ENCODE data around the gene DAPK3.
A peak's percentile ranks its signal among the peaks of the same experiment; 100 is the strongest.
"Not testable (repeated sequence)": the region's sequence is repeated elsewhere in the genome, so short reads cannot be mapped to it uniquely, and the experiment has no call there.

The DAPK3 gene

DNA sequence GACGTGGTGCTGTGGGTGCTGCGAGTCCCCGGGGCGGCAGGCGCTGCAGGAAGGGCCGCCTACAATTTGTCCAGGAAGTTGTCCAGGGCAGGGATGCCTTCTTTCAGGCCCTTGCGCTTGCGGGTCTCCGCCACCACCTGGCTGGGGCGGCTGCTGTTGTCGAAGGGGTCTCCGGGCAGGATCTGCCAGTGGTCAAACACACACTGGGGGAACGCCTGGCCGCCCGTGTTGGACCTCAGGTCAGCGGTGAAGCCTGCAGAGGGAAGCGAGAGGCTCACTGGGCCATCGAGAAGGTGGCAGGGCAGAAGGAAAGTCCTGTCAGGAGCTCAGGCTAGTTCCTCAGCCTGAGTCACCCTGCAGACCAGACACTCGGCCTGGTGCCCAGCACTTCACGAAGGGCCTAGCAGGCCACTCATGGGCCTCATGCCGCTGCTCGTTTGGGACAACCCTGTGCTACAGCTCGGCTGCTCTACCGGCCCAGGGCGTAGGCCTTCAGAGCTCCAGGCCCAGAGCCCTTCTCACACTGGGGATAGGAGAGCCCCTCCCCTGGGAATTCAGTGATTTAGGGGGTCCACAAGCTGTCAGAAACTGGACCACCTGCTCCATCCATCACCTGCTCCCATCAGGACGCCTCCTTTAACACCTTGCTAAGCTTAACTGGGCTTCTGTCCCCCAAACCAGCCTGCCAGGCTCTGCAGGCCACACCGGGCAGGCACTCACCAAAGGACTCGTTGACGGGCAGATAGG, 5.8 kb upstream of the DAPK3 start:
- H3K27ac Mint-ChIP-seq, result peak overlapping the region; percentile 70
- H3K9me3 Mint-ChIP-seq, result no peaks in the 10 kb centered on the region
- H3K36me3 Mint-ChIP-seq (ENCODE audit: low read depth), result peaks cover 58% of the 10 kb centered on the region
- ATAC-seq, result no peak
- no peak overlapping the region for H3K4me3 Mint-ChIP-seq
- peaks cover 26% of the 10 kb centered on the region for H3K4me1 Mint-ChIP-seq
- no peaks in the 10 kb centered on the region for H3K27me3 Mint-ChIP-seq
- DNase-seq, result no peak

DNA sequence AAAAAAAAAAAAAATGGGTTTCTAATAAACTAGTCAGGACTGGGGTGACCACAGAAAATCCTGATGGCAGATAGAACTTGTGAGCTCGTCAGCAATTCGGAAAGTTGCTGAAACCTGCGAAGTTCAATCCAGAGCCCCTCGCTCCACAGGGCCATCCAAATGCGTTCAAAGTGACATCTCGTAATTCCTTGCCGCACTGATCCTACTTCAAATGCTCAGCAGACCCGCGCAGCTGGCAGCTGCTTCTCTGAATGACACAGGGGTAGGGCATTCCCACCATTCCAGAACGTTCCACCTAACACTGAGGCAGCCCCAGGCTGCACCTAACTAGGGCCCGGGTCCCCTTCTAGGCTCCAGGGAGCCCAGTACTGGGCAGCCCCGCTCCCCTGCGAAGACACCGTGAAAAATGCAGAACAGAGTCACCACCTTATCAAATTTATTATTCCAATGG, 4.8 kb upstream of the DAPK3 start:
- Mint-ChIP-seq H3K27me3 (no peaks in the 10 kb centered on the region), H3K36me3 (ENCODE audit: low read depth) (peaks cover 51% of the 10 kb centered on the region), H3K4me1 (peaks cover 24% of the 10 kb centered on the region), H3K4me3 (no peak overlapping the region), H3K27ac (peak overlapping the region; percentile 70), H3K9me3 (no peaks in the 10 kb centered on the region)
- ATAC-seq (no peak), DNase-seq (no peak)

DNA sequence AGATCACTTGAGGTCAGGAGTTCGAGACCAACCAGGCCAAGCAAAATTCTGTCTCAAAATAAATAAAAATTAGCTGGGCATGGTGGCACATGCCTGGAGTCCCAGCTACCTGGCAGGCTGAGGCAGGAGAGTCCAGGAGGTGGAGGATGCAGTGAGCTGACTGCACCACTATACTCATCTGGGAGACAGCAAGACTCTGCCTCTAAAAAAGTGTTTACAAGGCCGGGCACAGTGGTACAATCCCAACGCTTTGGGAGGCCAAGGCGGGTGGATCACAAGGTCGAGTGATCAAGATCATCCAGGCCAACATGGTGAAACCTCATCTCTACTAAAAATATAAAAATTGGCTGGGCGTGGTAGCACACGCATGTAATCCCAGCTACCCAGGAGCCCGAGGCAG, 4.2 kb upstream of the DAPK3 start:
- H3K36me3 Mint-ChIP-seq (ENCODE audit: low read depth), result peaks cover 46% of the 10 kb centered on the region
- peaks cover 28% of the 10 kb centered on the region for H3K4me1 Mint-ChIP-seq
- no peak overlapping the region for H3K4me3 Mint-ChIP-seq

DNA sequence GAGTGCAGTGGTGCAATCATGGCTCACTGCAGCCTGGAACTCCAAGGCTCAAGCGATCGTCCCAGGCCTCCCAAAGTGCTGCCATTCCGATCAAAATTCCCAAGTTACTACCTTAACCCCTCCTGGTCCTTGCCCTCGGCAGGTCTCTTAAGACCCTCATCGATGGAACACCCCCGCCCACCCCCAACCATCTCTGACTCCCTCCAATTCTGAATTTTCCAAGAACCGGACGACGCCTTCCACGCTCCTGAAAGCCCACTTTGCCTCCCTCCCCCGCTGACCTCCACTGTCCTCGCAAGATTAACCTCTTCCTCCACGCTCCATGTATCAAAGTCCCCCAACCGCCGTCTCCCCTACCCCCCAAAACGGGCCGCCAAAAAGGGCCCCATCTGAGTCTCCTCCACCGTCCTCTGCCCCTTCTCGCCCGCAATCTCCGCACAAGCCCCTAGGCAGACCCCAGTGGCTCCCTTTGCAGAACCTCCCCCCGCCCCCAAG, 539 bp downstream of the DAPK3 start:
- H3K27me3 Mint-ChIP-seq, result no peaks in the 10 kb centered on the region
- DNase-seq (no peak), ATAC-seq (no peak)
- peak overlapping the region; percentile 80 for H3K27ac Mint-ChIP-seq
- no peaks in the 10 kb centered on the region for H3K9me3 Mint-ChIP-seq
- H3K4me1 Mint-ChIP-seq, result peaks cover 26% of the 10 kb centered on the region
- peaks cover 21% of the 10 kb centered on the region for H3K36me3 Mint-ChIP-seq (ENCODE audit: low read depth)
- peak overlapping the region; percentile 89 for H3K4me3 Mint-ChIP-seq

More for the DNA sequence above, 4.2 kb upstream of the DAPK3 start:
- no peaks in the 10 kb centered on the region for H3K9me3 Mint-ChIP-seq
- no peaks in the 10 kb centered on the region for H3K27me3 Mint-ChIP-seq
- ATAC-seq, result no peak
- no peak for DNase-seq
- H3K27ac Mint-ChIP-seq, result no peak overlapping the region

DNA sequence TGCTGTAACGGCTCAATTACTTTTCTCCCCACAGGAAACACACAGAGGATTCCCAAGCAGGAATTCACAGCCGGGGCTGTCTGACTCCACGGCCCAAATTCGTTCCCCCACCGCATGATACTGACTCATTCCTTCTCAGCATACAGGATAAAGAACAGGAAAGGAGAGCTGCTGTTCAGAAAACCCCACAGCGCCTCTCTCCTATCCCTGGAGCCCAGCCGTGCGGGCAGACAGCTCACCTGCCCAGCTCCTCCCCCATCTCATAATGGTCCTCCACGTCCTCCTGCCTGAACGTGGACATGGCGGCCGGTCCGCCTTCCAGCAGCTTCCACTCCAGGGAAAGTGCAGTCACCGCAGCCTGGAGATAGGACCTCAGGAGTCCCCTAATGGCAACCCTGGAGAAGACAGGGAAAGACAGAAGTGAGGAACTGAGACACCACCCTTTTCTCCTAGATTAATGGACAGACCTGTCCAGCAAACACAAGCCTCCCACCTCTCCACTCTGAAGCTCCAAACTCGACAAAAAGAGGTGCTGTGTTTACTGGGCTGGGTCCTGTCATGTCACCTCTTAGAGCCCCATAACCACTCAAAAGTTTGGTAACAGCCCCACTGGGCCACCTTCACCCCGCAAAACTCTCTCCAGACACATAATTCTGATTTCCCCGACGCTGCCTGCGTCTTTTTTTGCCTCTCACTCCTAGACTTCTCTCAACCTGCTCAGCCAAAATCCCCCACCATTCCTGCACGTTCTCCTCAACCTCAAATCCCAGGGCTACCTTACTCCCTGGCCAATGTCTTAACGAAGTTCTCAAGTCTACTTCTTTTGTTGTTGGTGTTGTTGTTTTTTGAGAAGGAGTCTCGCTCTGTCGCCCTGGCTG, 1.2 kb downstream of the DAPK3 start:
- no peak for ATAC-seq
- no peaks in the 10 kb centered on the region for H3K9me3 Mint-ChIP-seq
- peaks cover 19% of the 10 kb centered on the region for H3K36me3 Mint-ChIP-seq (ENCODE audit: low read depth)
- H3K27me3 Mint-ChIP-seq, result no peaks in the 10 kb centered on the region
- DNase-seq, result no peak
- H3K4me3 Mint-ChIP-seq, result peak overlapping the region; percentile 89
- H3K4me1 Mint-ChIP-seq, result peaks cover 26% of the 10 kb centered on the region
- peak overlapping the region; percentile 80 for H3K27ac Mint-ChIP-seq

DNA sequence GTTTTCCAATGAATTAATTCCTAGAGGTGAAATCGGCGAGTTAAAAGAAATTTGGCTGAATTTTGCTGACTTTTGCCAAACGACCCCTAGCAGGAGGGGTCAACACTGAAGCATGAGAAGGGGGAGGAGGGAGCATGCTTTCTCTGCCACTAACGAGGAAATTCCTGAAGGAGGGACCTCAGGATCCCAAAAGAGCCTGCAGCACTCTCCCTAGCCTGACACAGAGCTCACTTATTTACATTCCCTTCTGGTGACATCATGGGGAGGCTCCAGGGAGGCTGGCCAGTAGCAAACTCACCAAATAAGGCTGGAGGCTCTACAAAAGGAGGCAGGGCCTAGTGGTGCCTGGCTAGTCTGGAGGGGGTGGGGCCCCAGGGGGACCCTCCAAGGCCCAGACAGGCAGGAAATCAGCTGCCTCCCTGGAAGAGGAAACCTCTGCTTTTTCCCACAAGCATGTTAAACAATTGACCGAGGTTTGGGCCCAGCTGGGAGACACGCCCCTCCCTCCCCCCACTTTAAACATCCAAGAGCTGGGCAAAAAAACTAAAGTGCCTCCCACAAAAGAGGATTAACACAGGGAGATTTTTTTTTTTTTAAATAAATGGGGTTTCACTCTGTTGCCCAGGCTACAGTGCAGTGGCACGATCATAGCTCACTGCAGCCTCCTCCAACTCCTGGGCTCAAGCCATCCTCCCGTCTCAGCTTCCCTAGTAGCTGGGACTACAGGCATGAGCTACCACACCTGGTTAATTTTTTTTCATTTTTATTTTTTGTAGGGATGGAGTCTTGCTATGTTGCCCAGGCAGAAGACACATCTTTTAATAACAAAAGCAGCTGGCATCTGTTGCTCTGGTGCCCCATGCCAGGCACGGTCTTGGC, 2.1 kb downstream of the DAPK3 start:
- DNase-seq, result no peak
- Mint-ChIP-seq H3K9me3 (no peaks in the 10 kb centered on the region), H3K4me1 (peaks cover 26% of the 10 kb centered on the region), H3K27ac (no peak overlapping the region), H3K4me3 (no peak overlapping the region), H3K27me3 (no peaks in the 10 kb centered on the region), H3K36me3 (ENCODE audit: low read depth) (peaks cover 21% of the 10 kb centered on the region)
- no peak for ATAC-seq

DNA sequence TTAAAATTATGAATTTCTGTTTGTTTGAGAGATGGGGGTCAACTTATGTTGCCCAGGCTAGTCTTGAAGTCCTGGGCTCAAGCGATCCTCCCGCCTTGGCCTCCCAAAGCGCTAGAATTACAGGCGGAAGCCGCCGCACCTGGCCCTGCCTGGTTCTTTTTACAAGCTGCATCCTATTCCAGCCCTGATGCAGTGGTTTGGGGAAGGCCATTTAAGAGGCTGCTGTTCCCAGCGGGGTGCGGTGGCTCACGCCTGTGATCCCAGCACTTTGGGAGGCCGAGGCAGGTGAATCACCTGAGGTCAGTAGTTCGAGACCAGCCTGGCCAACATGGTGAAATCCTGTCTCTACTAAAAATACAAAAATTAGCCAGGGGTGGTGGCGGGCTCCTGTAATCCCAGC, 2.9 kb downstream of the DAPK3 start:
- H3K27me3 Mint-ChIP-seq, DNase-seq, H3K4me3 Mint-ChIP-seq, H3K9me3 Mint-ChIP-seq, ATAC-seq, H3K27ac Mint-ChIP-seq: not testable (repeated sequence)
- peaks cover 26% of the 10 kb centered on the region for H3K36me3 Mint-ChIP-seq (ENCODE audit: low read depth)
- H3K4me1 Mint-ChIP-seq, result peaks cover 26% of the 10 kb centered on the region

DNA sequence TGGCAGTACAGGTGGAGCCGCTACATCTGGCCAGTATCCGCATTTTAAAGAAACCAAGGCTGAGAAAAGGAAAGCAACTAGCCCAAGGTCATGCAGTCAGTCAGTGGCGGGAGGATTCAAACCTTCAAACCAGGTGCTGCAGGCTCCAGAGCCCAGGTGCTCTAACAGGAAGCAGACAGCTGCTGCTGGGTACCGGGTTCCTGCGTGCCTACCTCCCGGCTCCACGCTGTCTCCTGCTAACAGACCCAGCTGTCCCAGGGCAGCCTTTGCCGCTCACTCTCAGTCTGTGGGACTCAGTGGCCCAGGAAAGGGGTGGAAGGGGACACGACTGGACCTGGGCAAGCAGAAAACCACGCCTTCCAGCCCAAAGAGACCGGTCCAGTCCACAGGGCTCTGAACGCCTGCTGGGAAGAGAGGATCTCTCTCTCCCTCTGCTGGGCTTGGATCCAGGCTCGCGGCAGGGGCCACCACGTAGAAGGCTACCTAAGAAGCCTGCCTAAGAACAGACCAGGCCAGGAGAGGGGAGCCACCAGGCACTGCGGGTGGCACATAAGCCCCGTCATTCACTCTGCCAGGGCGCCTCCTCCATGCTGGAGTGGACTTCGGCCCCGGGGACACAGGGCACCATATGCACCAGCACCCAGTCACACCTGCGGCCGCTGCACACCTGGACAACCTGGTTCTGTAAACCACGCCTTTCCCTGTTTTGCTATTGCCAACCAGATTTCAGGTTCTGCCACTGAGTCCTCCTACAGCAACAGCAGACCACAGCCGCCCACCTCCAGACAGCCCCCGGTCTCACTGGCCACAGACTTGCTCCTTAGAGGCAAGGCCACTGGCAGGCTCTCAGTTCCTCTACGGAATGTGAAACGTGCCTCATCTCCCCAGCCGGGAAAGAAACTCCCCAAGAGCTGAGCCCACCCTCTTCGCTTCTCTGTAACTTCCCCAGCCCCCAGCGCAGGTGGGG, 4.6 kb downstream of the DAPK3 start:
- H3K4me3 Mint-ChIP-seq, result no peak overlapping the region
- DNase-seq (no peak), ATAC-seq (no peak)
- H3K27ac Mint-ChIP-seq, result no peak overlapping the region
- no peaks in the 10 kb centered on the region for H3K27me3 Mint-ChIP-seq
- H3K9me3 Mint-ChIP-seq, result no peaks in the 10 kb centered on the region
- peaks cover 28% of the 10 kb centered on the region for H3K36me3 Mint-ChIP-seq (ENCODE audit: low read depth)
- peaks cover 25% of the 10 kb centered on the region for H3K4me1 Mint-ChIP-seq

DNA sequence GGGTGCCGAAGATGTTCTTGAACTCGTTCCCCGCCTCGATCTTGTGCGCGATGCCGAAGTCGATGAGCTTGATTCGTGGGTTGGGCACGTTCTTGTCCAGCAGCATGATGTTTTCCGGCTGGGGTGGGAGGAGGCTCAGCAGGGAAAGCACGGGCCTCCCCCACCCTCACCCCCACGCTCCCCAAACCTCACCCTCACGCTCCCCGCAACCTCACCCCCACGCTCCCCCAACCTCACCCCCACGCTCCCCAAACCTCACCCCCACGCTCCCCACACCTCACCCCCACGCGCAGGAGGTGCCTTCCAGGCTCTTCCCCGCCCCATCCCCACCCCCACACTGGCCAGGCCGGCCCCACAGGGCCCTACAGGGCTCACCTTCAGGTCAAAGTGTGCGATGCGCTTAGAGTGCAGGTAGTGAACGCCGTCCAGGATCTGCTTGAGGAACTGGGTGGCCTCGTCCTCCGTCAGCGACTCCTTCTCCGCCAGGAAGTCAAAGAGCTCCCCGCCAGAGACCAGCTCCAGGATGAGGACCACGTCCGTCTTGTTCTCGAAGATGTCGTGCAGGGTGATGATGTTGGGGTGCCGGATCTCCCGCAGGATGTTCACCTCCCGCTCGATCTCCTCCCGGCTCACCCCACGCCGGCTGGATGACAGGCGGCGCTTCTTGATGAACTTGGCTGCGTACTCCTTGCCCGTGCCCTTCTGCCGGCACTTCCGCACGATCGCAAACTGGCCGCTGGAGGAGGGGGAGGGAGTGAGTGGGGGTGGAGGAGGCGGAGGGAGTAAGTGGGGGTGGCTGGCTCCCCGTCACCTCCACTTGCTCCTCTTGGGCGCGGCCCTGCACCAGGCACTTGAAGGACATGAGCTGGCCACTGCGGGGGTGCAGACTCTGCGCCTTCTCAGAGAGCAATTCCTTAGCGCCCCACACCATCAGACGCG, 6.4 kb downstream of the DAPK3 start:
- Mint-ChIP-seq H3K9me3 (no peaks in the 10 kb centered on the region), H3K4me3 (no peak overlapping the region), H3K27me3 (no peaks in the 10 kb centered on the region), H3K4me1 (peaks cover 13% of the 10 kb centered on the region), H3K27ac (no peak overlapping the region), H3K36me3 (ENCODE audit: low read depth) (peaks cover 23% of the 10 kb centered on the region)
- no peak for ATAC-seq
- DNase-seq, result no peak

DNA sequence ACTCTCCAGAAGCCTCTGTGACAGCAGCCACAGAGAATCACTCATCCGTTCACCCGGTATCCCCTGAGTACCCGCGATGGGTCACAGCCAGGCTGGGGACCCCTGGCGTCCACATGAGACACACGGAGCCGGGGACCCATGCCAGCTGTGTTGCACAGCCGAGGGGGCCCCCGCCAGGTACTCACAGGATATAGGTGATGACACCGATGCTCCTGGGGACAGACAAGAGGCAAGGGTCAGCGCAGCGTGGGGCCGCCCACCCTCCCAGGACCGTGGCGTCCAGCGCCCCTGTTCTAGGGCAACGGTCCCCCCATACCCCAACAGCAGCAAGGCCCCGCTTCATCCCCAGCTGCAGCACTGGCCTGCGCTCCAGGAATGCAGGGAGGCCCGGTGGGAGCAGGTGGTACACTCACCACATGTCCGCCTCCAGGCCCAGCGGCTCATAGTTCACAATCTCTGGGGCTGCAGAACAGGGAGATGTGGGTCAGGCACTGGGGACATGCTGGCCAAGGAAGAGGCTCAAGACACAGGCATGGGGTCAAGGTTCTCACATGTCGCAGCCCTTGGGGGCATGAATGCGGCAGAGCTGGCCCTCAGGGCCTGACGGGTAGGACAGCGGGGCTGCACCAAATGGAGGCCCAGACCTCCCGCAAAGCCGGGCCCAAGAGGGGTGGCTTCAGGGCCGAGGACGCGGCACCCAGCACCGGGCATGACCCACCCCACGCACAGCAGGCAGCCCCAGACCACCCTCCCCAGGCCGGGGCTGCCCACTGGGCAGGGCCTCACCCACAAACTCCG, 7.2 kb downstream of the DAPK3 start:
- Mint-ChIP-seq H3K27me3 (no peaks in the 10 kb centered on the region), H3K4me3 (no peak overlapping the region), H3K27ac (no peak overlapping the region), H3K4me1 (peaks cover 6% of the 10 kb centered on the region), H3K36me3 (ENCODE audit: low read depth) (peaks cover 21% of the 10 kb centered on the region), H3K9me3 (no peaks in the 10 kb centered on the region)
- ATAC-seq (no peak), DNase-seq (no peak)

DNA sequence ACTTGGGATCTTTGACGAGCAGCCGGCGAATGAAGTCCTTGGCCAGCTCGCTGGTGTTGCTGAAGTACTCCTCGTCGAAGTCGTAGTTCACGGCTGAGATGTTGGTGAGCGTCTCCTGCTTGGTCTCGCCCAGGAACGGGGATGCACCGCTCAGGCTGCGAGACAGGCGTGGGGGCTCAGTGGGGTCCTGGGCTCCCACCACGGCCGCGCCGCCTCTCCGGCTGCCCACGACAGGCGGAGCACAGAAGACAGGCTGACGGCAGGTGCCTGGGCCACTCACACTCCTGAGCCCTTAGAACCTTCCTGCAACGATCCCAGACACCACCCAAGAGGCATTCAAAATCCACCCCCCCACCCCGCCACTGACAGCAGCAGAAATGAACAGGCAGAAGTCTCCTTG, 9.9 kb downstream of the DAPK3 start:
- H3K27me3 Mint-ChIP-seq, result no peaks in the 10 kb centered on the region

DNA sequence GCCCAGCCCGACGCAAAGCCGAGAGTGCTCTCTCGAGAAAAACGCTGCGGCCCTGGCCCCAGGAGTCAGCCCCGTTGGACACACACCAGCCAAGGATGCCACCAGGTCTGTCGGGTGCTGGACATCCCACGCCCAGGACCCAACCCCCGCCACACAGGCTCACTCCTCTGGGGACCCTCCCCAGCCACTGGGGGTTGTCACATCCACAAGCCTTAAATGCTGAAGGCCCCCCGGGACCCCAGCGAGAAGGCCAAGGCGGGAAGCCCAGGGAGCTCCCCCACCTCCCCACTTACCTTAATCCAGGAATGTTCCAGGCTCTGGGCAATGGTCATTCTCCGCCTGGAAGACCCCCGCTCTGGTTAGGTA, 11.2 kb downstream of the DAPK3 start:
- peaks cover 11% of the 10 kb centered on the region for H3K36me3 Mint-ChIP-seq (ENCODE audit: low read depth)
- no peaks in the 10 kb centered on the region for H3K27me3 Mint-ChIP-seq
- H3K9me3 Mint-ChIP-seq, result no peaks in the 10 kb centered on the region
- no peak overlapping the region for H3K27ac Mint-ChIP-seq
- DNase-seq (no peak), ATAC-seq (no peak)
- H3K4me1 Mint-ChIP-seq, result no peaks in the 10 kb centered on the region
- H3K4me3 Mint-ChIP-seq, result no peak overlapping the region

More for the DNA sequence above, 9.9 kb downstream of the DAPK3 start:
- H3K4me3 Mint-ChIP-seq, result no peak overlapping the region
- H3K9me3 Mint-ChIP-seq, result no peaks in the 10 kb centered on the region
- ATAC-seq (no peak), DNase-seq (no peak)
- peaks cover 14% of the 10 kb centered on the region for H3K36me3 Mint-ChIP-seq (ENCODE audit: low read depth)
- H3K27ac Mint-ChIP-seq, result no peak overlapping the region
- H3K4me1 Mint-ChIP-seq, result no peaks in the 10 kb centered on the region

Data from activated naive CD8-positive, alpha-beta T cell treated with anti-CD3 and anti-CD28 coated beads, Interleukin-2, amount 50 U/mL, for 24 hours (primary cell).